ENCODE data around the gene ATP1B2. TPM values are rescaled to one million over a fixed set of nuclear protein-coding genes. Genes with fewer than 3 reads are reported as not detected.
"Not testable (repeated sequence)": the region's sequence is repeated elsewhere in the genome, so short reads cannot be mapped to it uniquely, and the experiment has no call there.

Gene ATP1B2
- total RNA-seq, 1 donor from 2014 or later, result 0.37 TPM

DNA sequence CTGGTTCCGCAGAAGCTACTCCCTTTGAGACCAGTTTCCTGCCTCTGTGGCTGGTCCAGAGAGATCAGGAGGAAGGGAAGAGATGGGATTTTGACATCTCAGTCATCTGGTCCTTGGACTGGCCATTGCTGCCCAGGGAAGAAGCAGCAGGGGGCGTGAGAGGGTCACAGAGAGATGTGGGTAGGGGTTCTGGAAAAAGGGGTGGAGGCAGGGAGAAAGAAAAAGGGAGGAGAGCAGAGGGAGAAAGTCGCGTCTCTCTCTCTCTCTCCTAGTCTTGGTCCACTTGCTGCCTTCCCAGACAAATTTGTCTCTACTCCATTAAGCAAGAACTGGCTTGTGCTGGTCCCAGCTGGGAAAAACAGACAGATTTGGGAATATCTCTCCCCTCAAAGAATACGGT, 16.3 kb upstream of the ATP1B2 start:
- peak; percentile 77 for DNase-seq (ENCODE audit: low spot score)
- H3K27ac ChIP-seq, result no peak overlapping the region
- Mint-ChIP-seq H3K9me3 (no peaks in the 10 kb centered on the region), H3K36me3 (no peaks in the 10 kb centered on the region), H3K4me3 (no peak overlapping the region), H3K4me1 (peaks cover 44% of the 10 kb centered on the region), H3K27ac (peak overlapping the region; percentile 72), H3K27me3 (ENCODE audit: insufficient read depth, low read depth) (peaks cover 5% of the 10 kb centered on the region)
- H3K79me2 ChIP-seq (ENCODE audit: low read depth), result no peaks in the 10 kb centered on the region
- no peaks in the 10 kb centered on the region for H3K9me3 ChIP-seq (ENCODE audit: low read depth)
- H3K9ac ChIP-seq, result no peak overlapping the region
- no peaks in the 10 kb centered on the region for H3K36me3 ChIP-seq
- H3K4me1 ChIP-seq, result peaks cover 7% of the 10 kb centered on the region
- peak overlapping the region; percentile 87 for H2AFZ ChIP-seq (replicated peaks)
- H3K4me3 ChIP-seq, result no peak overlapping the region
- no peaks in the 10 kb centered on the region for H4K20me1 ChIP-seq (ENCODE audit: low read depth)
- no peaks in the 10 kb centered on the region for H3F3A ChIP-seq (ENCODE audit: low read depth)
- H3K27me3 ChIP-seq, result no peaks in the 10 kb centered on the region
- TF ChIP-seq, protein P1, sequence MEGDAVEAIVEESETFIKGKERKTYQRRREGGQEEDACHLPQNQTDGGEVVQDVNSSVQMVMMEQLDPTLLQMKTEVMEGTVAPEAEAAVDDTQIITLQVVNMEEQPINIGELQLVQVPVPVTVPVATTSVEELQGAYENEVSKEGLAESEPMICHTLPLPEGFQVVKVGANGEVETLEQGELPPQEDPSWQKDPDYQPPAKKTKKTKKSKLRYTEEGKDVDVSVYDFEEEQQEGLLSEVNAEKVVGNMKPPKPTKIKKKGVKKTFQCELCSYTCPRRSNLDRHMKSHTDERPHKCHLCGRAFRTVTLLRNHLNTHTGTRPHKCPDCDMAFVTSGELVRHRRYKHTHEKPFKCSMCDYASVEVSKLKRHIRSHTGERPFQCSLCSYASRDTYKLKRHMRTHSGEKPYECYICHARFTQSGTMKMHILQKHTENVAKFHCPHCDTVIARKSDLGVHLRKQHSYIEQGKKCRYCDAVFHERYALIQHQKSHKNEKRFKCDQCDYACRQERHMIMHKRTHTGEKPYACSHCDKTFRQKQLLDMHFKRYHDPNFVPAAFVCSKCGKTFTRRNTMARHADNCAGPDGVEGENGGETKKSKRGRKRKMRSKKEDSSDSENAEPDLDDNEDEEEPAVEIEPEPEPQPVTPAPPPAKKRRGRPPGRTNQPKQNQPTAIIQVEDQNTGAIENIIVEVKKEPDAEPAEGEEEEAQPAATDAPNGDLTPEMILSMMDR (IDR thresholded peaks at IDR 0.05), result peak; percentile 61
- no peak for TF ChIP-seq EZH2 (IDR thresholded peaks at IDR 0.05)
- TF ChIP-seq EZH2phosphoT487 (IDR thresholded peaks at IDR 0.05), result no peak
- H3K4me2 ChIP-seq, result peak overlapping the region; percentile 5

DNA sequence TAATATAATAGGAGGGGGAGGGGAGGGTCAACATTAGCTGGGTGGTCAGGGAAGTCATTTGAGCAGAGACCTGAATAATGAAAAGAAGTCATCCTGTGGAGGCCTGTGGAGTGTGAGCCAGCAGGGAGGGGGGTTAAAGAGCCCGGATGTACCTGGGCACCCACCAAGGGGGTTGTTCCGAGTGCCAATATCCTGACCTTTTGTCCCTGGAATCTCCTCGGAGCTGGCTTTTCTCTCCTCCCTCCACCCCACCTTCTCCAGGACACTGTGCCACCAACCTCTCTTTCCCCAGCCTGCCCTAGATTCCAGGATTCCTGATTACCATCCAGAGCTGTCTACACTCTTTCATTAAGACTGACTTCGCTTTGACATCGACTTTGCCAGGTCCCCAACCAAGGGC, 14.6 kb upstream of the ATP1B2 start:
- Mint-ChIP-seq H3K4me3 (peak overlapping the region; percentile 27), H3K4me1 (peaks cover 32% of the 10 kb centered on the region), H3K9me3 (no peaks in the 10 kb centered on the region), H3K36me3 (no peaks in the 10 kb centered on the region), H3K27me3 (ENCODE audit: insufficient read depth, low read depth) (peaks cover 2% of the 10 kb centered on the region), H3K27ac (peak overlapping the region; percentile 58)
- Histone ChIP-seq H3K4me1 (peaks cover 7% of the 10 kb centered on the region), H3K9me3 (ENCODE audit: low read depth) (no peaks in the 10 kb centered on the region), H3F3A (ENCODE audit: low read depth) (no peaks in the 10 kb centered on the region), H3K36me3 (no peaks in the 10 kb centered on the region), H3K4me2 (no peak overlapping the region), H2AFZ (replicated peaks) (no peak overlapping the region), H3K27me3 (no peaks in the 10 kb centered on the region), H4K20me1 (ENCODE audit: low read depth) (no peaks in the 10 kb centered on the region), H3K27ac (no peak overlapping the region), H3K79me2 (ENCODE audit: low read depth) (no peaks in the 10 kb centered on the region), H3K4me3 (no peak overlapping the region), H3K9ac (no peak overlapping the region)
- TF ChIP-seq, protein P1 (IDR thresholded peaks at IDR 0.05), result no peak
- no peak for TF ChIP-seq EZH2phosphoT487 (IDR thresholded peaks at IDR 0.05)
- no peak for TF ChIP-seq EZH2 (IDR thresholded peaks at IDR 0.05)
- DNase-seq (ENCODE audit: low spot score), result no peak

DNA sequence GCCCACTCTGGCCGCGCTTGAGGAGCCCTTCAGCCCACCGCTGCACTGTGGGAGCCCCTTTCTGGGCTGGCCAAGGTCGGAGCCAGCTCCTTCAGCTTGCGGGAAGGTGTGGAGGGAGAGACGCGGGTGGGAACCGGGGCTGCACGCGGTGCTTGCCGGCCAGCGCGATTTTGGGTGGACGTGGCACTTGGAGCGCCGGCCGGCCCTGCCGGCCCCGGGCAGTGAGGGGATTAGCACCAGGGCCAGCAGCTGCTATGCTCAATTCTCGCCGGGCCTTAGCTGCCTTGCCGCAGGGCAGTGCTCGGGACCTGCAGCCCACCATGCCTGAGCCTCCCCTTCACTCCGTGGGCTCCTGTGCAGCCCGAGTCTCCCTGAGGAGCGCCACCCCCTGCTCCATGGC, 9.9 kb upstream of the ATP1B2 start:
- Mint-ChIP-seq H3K4me1 (peaks cover 9% of the 10 kb centered on the region), H3K9me3 (no peaks in the 10 kb centered on the region)
- H3K4me1 ChIP-seq, result peaks cover 7% of the 10 kb centered on the region

DNA sequence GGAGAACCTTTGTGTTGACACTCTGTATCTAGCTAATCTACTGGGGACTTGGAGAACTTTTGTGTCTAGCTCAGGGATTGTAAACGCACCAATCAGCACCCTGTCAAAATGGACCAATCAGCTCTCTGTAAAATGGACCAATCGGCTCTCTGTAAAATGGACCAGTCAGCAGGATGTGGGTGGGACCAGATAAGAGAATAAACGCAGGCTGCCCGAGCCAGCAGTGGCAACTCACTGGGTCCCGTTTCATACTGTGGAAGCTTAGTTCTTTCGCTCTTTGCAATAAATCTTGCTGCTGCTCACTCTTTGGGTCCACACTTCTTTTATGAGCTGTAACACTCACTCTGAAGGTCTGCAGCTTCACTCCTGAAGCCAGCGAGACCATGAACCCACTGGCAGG, 9.1 kb upstream of the ATP1B2 start:
- H3K9me3 ChIP-seq (ENCODE audit: low read depth); H2AFZ ChIP-seq (replicated peaks); H3K27me3 Mint-ChIP-seq (ENCODE audit: insufficient read depth, low read depth); H3K4me3 ChIP-seq; H3F3A ChIP-seq (ENCODE audit: low read depth); H3K27ac Mint-ChIP-seq; H3K36me3 Mint-ChIP-seq; H3K27me3 ChIP-seq; DNase-seq (ENCODE audit: low spot score); H3K4me1 Mint-ChIP-seq; H3K4me2 ChIP-seq; H4K20me1 ChIP-seq (ENCODE audit: low read depth); H3K9ac ChIP-seq; H3K4me1 ChIP-seq; H3K9me3 Mint-ChIP-seq; H3K36me3 ChIP-seq; H3K27ac ChIP-seq; H3K79me2 ChIP-seq (ENCODE audit: low read depth): not testable (repeated sequence)
- H3K4me3 Mint-ChIP-seq, result peak overlapping the region; percentile 24

More for the DNA sequence above, 9.9 kb upstream of the ATP1B2 start:
- no peaks in the 10 kb centered on the region for H3K9me3 ChIP-seq (ENCODE audit: low read depth)
- H3K27ac ChIP-seq, result no peak overlapping the region
- no peak for TF ChIP-seq EZH2 (IDR thresholded peaks at IDR 0.05)
- no peak for TF ChIP-seq EZH2phosphoT487 (IDR thresholded peaks at IDR 0.05)
- TF ChIP-seq, protein P1 (IDR thresholded peaks at IDR 0.05), result no peak
- H3K4me3 Mint-ChIP-seq, result no peak overlapping the region
- H3K27me3 Mint-ChIP-seq (ENCODE audit: insufficient read depth, low read depth), result peaks cover 2% of the 10 kb centered on the region
- no peaks in the 10 kb centered on the region for H3K27me3 ChIP-seq
- H3F3A ChIP-seq (ENCODE audit: low read depth), result no peaks in the 10 kb centered on the region
- H3K9ac ChIP-seq, result no peak overlapping the region
- H4K20me1 ChIP-seq (ENCODE audit: low read depth), result no peaks in the 10 kb centered on the region
- no peaks in the 10 kb centered on the region for H3K36me3 Mint-ChIP-seq
- no peak overlapping the region for H2AFZ ChIP-seq (replicated peaks)
- no peak for DNase-seq (ENCODE audit: low spot score)
- H3K36me3 ChIP-seq, result no peaks in the 10 kb centered on the region
- H3K79me2 ChIP-seq (ENCODE audit: low read depth), result no peaks in the 10 kb centered on the region
- no peak overlapping the region for H3K4me3 ChIP-seq
- no peak overlapping the region for H3K4me2 ChIP-seq
- H3K27ac Mint-ChIP-seq, result no peak overlapping the region

Measured in neural progenitor cell (in vitro differentiated cells).